Astrocyte of the spinal cord (primary cell): ENCODE data around the gene PPM1H.
A peak's percentile ranks its signal among the peaks of the same experiment; 100 is the strongest.
"Not testable (repeated sequence)": the region's sequence is repeated elsewhere in the genome, so short reads cannot be mapped to it uniquely, and the experiment has no call there.

Experiments
- DNase-seq: peaks from one replicate; pipeline ENCODE4 v3.0.0; 2011; ENCODE audit warnings: low read depth, low spot score
- H3K4me3 ChIP-seq: 2 replicates; pipeline ENCODE4 v1.5.1; 2011; ENCODE audit warnings: low read depth, mild to moderate bottlenecking, low read length, moderate library complexity
- CTCF ChIP-seq: IDR thresholded peaks from 2 replicates; pipeline ENCODE4 v1.5.1; 2012; ENCODE audit warnings: low read depth, mild to moderate bottlenecking, low read length, inconsistent platforms
- in situ Hi-C: cut with HindIII; loops from 2 replicates; pipeline ENCODE4 v1.10.0; 2017; ENCODE audit warnings: low sequenced_read_pairs

PPM1H gene

DNA sequence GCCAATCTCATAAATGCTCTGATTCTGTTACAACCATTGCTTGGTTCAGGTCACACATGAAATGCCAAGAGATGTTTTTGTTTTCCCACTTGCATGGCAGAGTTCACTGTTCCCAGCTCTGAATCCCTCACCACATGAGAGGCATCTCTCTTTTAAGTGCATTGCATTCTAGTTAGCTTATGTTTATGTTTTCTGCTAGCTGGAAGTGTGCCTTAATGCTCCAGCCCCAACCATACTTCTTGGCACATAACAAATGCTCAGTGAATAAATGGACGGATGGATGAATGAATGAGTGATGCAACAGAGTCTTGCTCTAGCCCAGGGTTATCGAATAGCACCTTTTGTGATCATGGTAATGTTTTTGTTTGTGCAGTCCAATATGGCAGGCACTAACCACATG lies 197.3 kb downstream of the PPM1H start:
- no peak overlapping the region for H3K4me3 ChIP-seq
- DNase-seq: no peak
- no peak for TF ChIP-seq CTCF
- in situ Hi-C loops: no loop called here

- TF ChIP-seq CTCF: no peak
- no peak for DNase-seq
- no peak overlapping the region for H3K4me3 ChIP-seq
- in situ Hi-C loops: no loop called here
Observed at GRCh38 chr12:62737188-62737587, 197.8 kb downstream of the PPM1H start.

DNA sequence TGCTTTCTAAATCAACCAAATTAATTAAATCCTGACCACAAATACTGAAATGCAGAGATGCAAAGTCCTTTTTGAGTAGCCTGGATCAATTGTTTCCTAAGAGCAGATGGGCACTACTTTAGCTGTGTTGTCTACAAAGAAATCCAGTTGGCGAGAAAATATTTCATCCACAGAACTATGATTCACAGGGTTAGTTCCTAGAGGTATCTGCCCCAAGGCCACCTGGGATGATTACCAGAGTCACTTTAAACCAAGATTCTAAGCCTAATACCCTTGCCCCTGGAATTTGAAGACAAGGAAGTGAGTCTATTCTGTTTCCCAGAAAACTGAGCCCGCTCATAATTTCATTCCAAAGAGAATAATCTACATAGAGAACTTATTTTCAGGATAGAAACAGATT lies 198.4 kb downstream of the PPM1H start:
- TF ChIP-seq CTCF: no peak
- in situ Hi-C loops: no loop called here
- no peak for DNase-seq
- H3K4me3 ChIP-seq: no peak overlapping the region

- no peak overlapping the region for H3K4me3 ChIP-seq
- peak; percentile 76 for DNase-seq
- in situ Hi-C loops: no loop called here
- TF ChIP-seq CTCF: no peak
Observed at GRCh38 chr12:62732861-62733427, 202.0 kb downstream of the PPM1H start.

- in situ Hi-C loops: no loop called here
- no peak for TF ChIP-seq CTCF
- peak; percentile 71 for DNase-seq
- no peak overlapping the region for H3K4me3 ChIP-seq
Observed at GRCh38 chr12:62731055-62731820, 203.7 kb downstream of the PPM1H start.

DNA sequence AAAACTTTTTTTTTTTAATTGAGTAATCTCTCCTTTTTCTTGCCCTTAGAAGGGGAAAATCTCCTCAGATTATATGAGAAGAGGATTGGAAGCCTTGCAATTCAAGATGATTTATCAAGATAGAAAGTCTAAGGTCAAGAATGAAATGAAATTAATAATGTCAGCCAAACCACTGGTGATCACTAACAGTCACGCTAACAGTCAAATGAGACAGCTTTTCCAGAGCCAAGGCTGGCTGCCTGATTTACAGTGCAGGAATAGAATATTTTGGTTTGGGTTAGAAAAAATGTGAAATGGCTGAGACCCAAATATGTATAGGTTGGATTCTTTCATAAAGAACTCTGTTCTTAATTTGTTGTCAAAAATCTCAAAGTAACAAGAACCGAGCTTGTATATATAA lies 204.3 kb downstream of the PPM1H start:
- DNase-seq: peak; percentile 74
- in situ Hi-C loops: no loop called here
- H3K4me3 ChIP-seq: no peak overlapping the region
- no peak for TF ChIP-seq CTCF

DNA sequence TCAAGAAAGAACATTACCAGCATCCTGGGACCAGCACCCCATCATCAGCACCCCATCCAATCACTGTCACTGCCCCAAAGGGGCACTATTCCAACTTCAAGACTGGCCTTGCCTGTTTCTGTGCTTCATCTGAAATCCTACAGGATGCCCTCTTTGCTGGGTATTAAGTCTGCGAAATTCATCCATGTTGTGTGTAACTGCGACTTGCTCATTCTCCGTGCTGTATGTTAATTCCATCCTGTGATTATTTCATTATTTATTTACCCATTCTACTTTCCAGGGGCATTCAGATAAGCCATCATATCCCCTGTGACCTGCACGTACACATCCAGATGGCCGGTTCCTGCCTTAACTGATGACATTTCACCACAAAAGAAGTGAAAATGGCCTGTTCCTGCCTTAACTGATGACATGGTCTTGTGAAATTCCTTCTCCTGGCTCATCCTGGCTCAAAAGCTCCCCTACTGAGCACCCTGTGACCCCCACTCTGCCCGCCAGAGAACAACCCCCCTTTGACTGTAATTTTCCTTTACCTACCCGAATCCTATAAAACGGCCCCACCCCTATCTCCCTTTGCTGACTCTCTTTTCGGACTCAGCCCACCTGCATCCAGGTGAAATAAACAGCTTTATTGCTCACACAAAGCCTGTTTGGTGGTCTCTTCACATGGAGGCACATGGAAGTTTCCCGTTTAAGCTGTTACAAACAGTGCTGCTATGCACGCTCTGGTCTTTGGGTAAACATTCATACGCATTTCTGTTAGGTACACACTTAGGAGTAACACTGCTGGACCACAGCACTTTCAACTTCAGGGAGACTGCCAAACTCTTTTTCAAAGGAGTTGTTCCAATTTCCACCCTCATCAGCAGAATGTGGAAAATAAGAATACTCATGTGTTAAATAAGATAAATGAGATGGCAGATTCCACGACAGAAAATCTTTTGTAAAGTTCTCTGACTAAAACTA lies 205.1 kb downstream of the PPM1H start:
- in situ Hi-C loops, H3K4me3 ChIP-seq: not testable (repeated sequence)
- DNase-seq: peak; percentile 68
